Body of pancreas (tissue), 4 donors: ENCODE measurements around the gene AJM1. TPM values are rescaled to one million over a fixed set of nuclear protein-coding genes. Genes with fewer than 3 reads are reported as not detected.

Experiments
- ATAC-seq: fragments of 150-250 bp; one replicate; pipeline ENCODE4 v1.9.1; 2016
- DNase-seq, 4 donors: peaks; one replicate each; pipeline ENCODE4 v3.0.0-alpha.2; 2019
- H3K27ac ChIP-seq, 4 donors: fragments of 200-600 bp; sonication (generic); 1 replicate in 3 of 4; 2 replicates in 1 of 4; pipeline versions ENCODE4 v1.5.1 to v1.6.1; 2016 to 2019; ENCODE audit warnings: mild to moderate bottlenecking in 1 of 4, mixed read lengths in 1 of 4, moderate library complexity in 1 of 4
- H3K27me3 ChIP-seq, 2 donors: fragments of 200-600 bp; sonication (generic); one replicate each; pipeline ENCODE4 v1.6.0; 2016; ENCODE audit warnings: mild to moderate bottlenecking in 1 of 2
- H3K36me3 ChIP-seq, 2 donors: fragments of 200-600 bp; sonication (generic); replicated peaks in 1 of 2; 2 replicates each; pipeline ENCODE4 v1.5.1; 2016; ENCODE audit warnings: low read depth in 2 of 2; ENCODE audit not compliant: insufficient read depth in 1 of 2
- H3K4me1 ChIP-seq: fragments of 200-600 bp; sonication (generic); one replicate; pipeline ENCODE4 v1.6.0; 2016
- H3K4me3 ChIP-seq, 2 donors: fragments of 200-600 bp; sonication (generic); 1 replicate in 1 of 2; 2 replicates in 1 of 2; pipeline ENCODE4 v1.5.1; 2016 to 2019
- H3K9me3 ChIP-seq, 3 donors: fragments of 200-600 bp; sonication (generic); 1 replicate in 2 of 3; 2 replicates in 1 of 3; pipeline ENCODE4 v1.5.1; 2016
- POLR2A ChIP-seq, 3 donors: fragments of 450-650 bp; IDR thresholded peaks; one replicate each; pipeline ENCODE4 v1.6.1; 2016; ENCODE audit warnings: antibody characterized with exemption in 3 of 3, mild to moderate bottlenecking in 2 of 3
- WGBS, 2 donors: methylation state at CpG; one replicate each; pipeline ENCODE4 v1.1.5; 2017; 5-methylcytosine and 5-hydroxymethylcytosine counted together
- intact Hi-C: fragments of 100-400 bp; cut with DNase I; formaldehyde crosslinking; loops from one replicate; pipeline ENCODE4 v1.15.1; 2023
- microRNA-seq, 2 donors: library from miRNA; unstranded; fragments of <30 nt; microRNA quantifications; one replicate each; pipeline ENCODE4, GENCODE V29; 2016; ENCODE audit warnings: borderline number of aligned reads in 2 of 2, borderline replicate concordance in 2 of 2
- small RNA-seq: library from RNA; depleted of rRNA; stranded (forward); fragments of <200 nt; gene quantifications from one replicate; pipeline ENCODE3, GENCODE V24; 2016
- total RNA-seq, 2 donors: library from RNA; depleted of rRNA; stranded (reverse); fragments of >200 nt; gene quantifications; one replicate each; pipeline ENCODE4 v1.1.0, GENCODE V29; 2016
- TF ChIP-seq, protein P1 (sequence below), 7 experiments: fragments of 450-650 bp in 4 of 7; fragments of 200-600 bp in 3 of 7; sonication (generic) in 3 of 7; IDR thresholded peaks; one replicate each; pipeline ENCODE4 v1.5.1; 2016 to 2019; ENCODE audit warnings: antibody characterized with exemption in 7 of 7

Gene AJM1
- total RNA-seq, 2 donors from 2014 or later = 5.2 to 13.2 TPM

DNA sequence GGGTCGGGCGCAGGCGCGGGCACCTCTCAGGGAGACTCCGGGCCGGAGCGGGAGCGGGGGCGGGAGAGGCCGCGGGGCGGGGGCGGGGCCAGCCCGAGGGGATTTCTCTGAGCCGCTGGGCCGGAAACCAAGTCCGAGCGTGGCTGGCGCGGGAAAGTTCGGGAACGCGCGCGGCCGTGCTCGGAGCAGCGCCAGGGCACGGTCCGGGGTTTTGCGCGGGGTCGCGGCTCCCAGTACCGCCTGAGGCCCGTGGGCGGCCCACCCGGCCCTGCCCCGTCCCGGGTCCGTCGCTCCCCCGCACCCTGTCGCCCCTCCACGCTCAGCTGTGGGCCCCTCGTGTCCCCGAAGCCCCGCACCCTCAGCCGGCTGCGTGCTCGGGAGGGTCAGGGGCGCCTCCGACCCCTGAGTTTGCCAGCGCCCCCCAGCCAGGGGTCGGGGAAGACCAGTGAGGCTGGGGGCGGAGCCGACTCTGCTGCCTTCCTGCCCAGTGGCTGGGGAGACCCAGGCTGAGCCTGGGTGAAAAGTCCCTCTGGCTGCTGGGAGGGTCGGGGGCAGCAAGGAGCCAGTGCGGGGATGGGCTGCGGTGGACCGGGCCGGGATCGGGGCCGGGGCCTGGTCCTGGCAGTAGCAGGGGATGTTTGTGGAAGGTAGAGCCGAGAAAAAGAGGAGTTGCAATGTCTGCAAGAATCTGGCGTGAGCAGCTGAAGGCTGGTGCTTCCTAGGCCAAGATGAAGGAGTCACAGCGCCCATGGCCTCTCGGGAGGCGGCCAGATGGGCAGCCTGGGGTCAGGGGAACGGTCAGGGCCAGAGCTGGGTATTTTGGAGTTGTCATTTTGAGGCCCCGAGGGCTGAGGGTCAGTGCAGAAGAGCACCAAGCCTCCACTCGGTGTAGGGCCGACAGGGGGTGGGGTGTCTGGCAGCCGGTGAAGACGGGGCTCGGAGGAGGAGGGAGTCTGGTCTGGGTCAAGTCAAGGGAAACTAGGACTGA is 44.6 kb downstream of the AJM1 start:
- intact Hi-C loops = no loop called here
- DNase-seq = peak in 2 of 4 donors; percentile 36 to 43
- no peaks in the 10 kb centered on the region for H3K9me3 ChIP-seq
- H3K4me3 ChIP-seq = peak overlapping the region; percentile 73 to 98
- H3K27ac ChIP-seq = peak overlapping the region; percentile 43 to 87 (median 80)
- TF ChIP-seq, protein P1, sequence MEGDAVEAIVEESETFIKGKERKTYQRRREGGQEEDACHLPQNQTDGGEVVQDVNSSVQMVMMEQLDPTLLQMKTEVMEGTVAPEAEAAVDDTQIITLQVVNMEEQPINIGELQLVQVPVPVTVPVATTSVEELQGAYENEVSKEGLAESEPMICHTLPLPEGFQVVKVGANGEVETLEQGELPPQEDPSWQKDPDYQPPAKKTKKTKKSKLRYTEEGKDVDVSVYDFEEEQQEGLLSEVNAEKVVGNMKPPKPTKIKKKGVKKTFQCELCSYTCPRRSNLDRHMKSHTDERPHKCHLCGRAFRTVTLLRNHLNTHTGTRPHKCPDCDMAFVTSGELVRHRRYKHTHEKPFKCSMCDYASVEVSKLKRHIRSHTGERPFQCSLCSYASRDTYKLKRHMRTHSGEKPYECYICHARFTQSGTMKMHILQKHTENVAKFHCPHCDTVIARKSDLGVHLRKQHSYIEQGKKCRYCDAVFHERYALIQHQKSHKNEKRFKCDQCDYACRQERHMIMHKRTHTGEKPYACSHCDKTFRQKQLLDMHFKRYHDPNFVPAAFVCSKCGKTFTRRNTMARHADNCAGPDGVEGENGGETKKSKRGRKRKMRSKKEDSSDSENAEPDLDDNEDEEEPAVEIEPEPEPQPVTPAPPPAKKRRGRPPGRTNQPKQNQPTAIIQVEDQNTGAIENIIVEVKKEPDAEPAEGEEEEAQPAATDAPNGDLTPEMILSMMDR (IDR thresholded peaks at IDR 0.05) = no peak
- TF ChIP-seq POLR2A (IDR thresholded peaks at IDR 0.05) = no peak
- peaks cover 31% of the 10 kb centered on the region for H3K4me1 ChIP-seq
- 1 to 3% methylated on average over 7 to 61 of the region's 76 CpGs for WGBS, 2 donors
- peak; percentile 69 for ATAC-seq
- H3K36me3 ChIP-seq = no peaks in the 10 kb centered on the region
- no peaks in the 10 kb centered on the region for H3K27me3 ChIP-seq

DNA sequence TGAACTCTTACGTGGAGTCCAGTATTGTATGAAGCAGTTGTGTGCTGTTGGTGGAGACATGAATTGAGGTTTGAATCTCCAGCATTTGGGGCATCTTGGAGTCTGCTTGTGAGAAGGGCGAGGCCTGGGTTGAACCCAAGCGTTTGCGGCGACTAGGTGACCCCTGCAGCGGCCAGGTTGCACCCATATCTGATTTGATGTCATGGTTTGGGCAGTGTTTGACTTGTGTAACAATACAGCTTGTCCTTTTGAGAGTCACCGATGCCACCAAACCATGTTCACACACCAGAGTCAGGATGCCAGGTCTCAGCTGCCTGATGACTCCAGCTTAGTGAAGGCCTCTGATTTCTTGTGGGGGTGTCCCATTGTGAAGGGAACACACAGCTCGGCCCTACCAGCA is 46.2 kb downstream of the AJM1 start:
- Histone ChIP-seq H3K4me1 (peaks cover 26% of the 10 kb centered on the region), H3K4me3 (no peak overlapping the region), H3K9me3 (no peaks in the 10 kb centered on the region), H3K27ac (no peak overlapping the region), H3K27me3 (no peaks in the 10 kb centered on the region), H3K36me3 (no peaks in the 10 kb centered on the region)
- intact Hi-C loops = no loop called here
- TF ChIP-seq POLR2A (IDR thresholded peaks at IDR 0.05) = no peak
- TF ChIP-seq, protein P1 (IDR thresholded peaks at IDR 0.05) = no peak
- DNase-seq (no peak), ATAC-seq (no peak)
- WGBS, 2 donors = 80 to 82% methylated on average over 7 to 8 of the region's 8 CpGs

DNA sequence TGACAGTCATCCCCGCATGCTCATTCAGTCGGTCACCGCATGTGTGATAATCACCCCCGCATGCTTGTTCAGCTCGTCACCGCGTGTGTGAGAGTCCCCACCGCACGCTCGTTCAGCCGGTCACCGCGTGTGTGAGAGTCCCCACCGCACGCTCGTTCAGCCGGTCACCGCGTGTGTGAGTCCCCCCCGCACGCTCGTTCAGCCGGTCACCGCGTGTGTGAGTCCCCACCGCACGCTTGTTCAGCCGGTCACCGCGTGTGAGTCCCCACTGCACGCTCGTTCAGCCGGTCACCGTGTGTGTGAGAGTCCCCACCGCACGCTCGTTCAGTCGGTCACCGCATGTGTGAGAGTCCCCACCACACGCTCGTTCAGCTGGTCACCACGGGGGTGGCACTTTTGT is 47.6 kb downstream of the AJM1 start:
- DNase-seq = no peak
- TF ChIP-seq, protein P1 (IDR thresholded peaks at IDR 0.05) = no peak
- TF ChIP-seq POLR2A (IDR thresholded peaks at IDR 0.05) = no peak
- Histone ChIP-seq H3K36me3 (no peaks in the 10 kb centered on the region), H3K4me1 (peaks cover 26% of the 10 kb centered on the region), H3K4me3 (no peak overlapping the region), H3K27me3 (no peaks in the 10 kb centered on the region), H3K27ac (no peak overlapping the region), H3K9me3 (no peaks in the 10 kb centered on the region)
- ATAC-seq = no peak
- WGBS, 2 donors = 90 to 94% methylated on average over 37 to 39 of the region's 42 CpGs
- intact Hi-C loops = no loop called here

DNA sequence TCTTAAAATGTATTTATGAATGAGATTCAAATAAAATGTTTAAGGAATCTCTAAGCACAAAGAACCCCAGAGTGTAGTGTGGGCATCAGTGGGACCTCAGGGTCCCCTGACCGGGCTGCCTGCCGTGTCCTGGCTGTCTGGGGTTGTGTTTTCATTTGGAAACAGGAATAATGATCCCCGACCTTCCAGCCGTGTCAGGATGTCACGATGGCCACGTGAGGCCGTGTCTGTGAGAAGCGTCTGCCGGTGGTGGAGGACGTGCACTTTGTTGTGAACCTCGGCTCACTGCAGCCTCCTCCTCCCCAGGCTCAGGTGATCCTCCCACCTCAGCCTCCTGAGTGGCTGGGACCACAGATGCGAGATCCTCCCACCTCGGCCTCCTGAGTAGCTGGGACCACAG is 48.4 kb downstream of the AJM1 start:
- no peak for ATAC-seq
- no peak for DNase-seq
- intact Hi-C loops = no loop called here
- WGBS, 2 donors = 75 to 86% methylated on average over 5 to 13 of the region's 13 CpGs
- TF ChIP-seq POLR2A (IDR thresholded peaks at IDR 0.05) = no peak
- TF ChIP-seq, protein P1 (IDR thresholded peaks at IDR 0.05) = no peak
- no peaks in the 10 kb centered on the region for H3K9me3 ChIP-seq
- no peak overlapping the region for H3K27ac ChIP-seq
- H3K4me1 ChIP-seq = peaks cover 18% of the 10 kb centered on the region
- H3K4me3 ChIP-seq = no peak overlapping the region
- H3K36me3 ChIP-seq = no peaks in the 10 kb centered on the region
- H3K27me3 ChIP-seq = no peaks in the 10 kb centered on the region

Small RNA genes lying within 50 kb of the gene (microRNA-seq; reads per million reads assigned to microRNA genes)
- gene MIR4292 = 0 reads per million in 2 donors
- gene MIR4479 = 0.45 to 1.9 reads per million in 2 donors

Small RNA genes lying within 50 kb of the gene (small RNA-seq; reads per million reads assigned to genes)
- gene AL355987.2 = not detected
- not detected for gene MIR4292
- not detected for gene MIR4479

Other genes starting within 250 kb of the AJM1 start
- 10 to 100 TPM; 14.8 to 47.0 TPM for gene EGFL7, start 179.6 kb upstream of the AJM1 start, total RNA-seq
- gene AGPAT2, start 155.0 kb upstream of the AJM1 start, total RNA-seq = 100 to 1,000 TPM in 1 of 2 donors, 10 to 100 TPM in 1; 94.2 to 275 TPM
- 10 to 100 TPM in 1 of 2 donors, 1 to 10 TPM in 1; 2.0 to 25.7 TPM for gene DIPK1B, start 129.9 kb upstream of the AJM1 start, total RNA-seq
- gene LCN10, start 99.5 kb upstream of the AJM1 start, total RNA-seq = 1 to 10 TPM in 1 of 2 donors, under 1 TPM in 1; 0.78 to 4.6 TPM
- not detected for gene LCN6, start 94.0 kb upstream of the AJM1 start, total RNA-seq
- gene LCN8, start 84.2 kb upstream of the AJM1 start, total RNA-seq = not detected
- gene LCN15, start 78.0 kb upstream of the AJM1 start, total RNA-seq = not detected
- 10 to 100 TPM; 45.1 to 52.1 TPM for gene TMEM141, start 51.1 kb upstream of the AJM1 start, total RNA-seq
- 10 to 100 TPM in 1 of 2 donors, 1 to 10 TPM in 1; 3.3 to 14.5 TPM for gene CCDC183, start 46.1 kb upstream of the AJM1 start, total RNA-seq
- gene RABL6, start 34.5 kb upstream of the AJM1 start, total RNA-seq = 10 to 100 TPM; 69.8 to 72.8 TPM
- gene PHPT1, start 6.9 kb downstream of the AJM1 start, total RNA-seq = 10 to 100 TPM; 60.6 to 65.6 TPM
- 10 to 100 TPM in 1 of 2 donors, 1 to 10 TPM in 1; 6.5 to 25.7 TPM for gene MAMDC4, start 9.9 kb downstream of the AJM1 start, total RNA-seq
- 100 to 1,000 TPM; 196 to 238 TPM for gene EDF1, start 23.8 kb downstream of the AJM1 start, total RNA-seq
- 10 to 100 TPM in 1 of 2 donors, 1 to 10 TPM in 1; 5.2 to 30.7 TPM for gene TRAF2, start 44.0 kb downstream of the AJM1 start, total RNA-seq
- 100 to 1,000 TPM; 156 to 161 TPM for gene FBXW5, start 102.3 kb downstream of the AJM1 start, total RNA-seq
- gene C8G, start 102.8 kb downstream of the AJM1 start, total RNA-seq = not detected
- 1 to 10 TPM; 1.3 to 4.9 TPM for gene LCN12, start 109.8 kb downstream of the AJM1 start, total RNA-seq
- gene PTGDS, start 135.0 kb downstream of the AJM1 start, total RNA-seq = 10 to 100 TPM; 17.8 to 48.0 TPM
- not detected for gene LCNL1, start 140.5 kb downstream of the AJM1 start, total RNA-seq
- gene PAXX, start 149.9 kb downstream of the AJM1 start, total RNA-seq = 10 to 100 TPM; 34.0 to 97.2 TPM
- gene CLIC3, start 154.1 kb downstream of the AJM1 start, total RNA-seq = 1 to 10 TPM in 1 of 2 donors, not detected in 1; 2.0 TPM
- gene ABCA2, start 185.8 kb downstream of the AJM1 start, total RNA-seq = 10 to 100 TPM; 28.7 to 29.6 TPM
- gene FUT7, start 189.6 kb downstream of the AJM1 start, total RNA-seq = not detected
- 100 to 1,000 TPM in 1 of 2 donors, 10 to 100 TPM in 1; 72.1 to 105 TPM for gene NPDC1, start 203.7 kb downstream of the AJM1 start, total RNA-seq
- gene ENTPD2, start 211.6 kb downstream of the AJM1 start, total RNA-seq = 1 to 10 TPM; 1.3 to 1.6 TPM
- under 1 TPM; 0.66 to 0.78 TPM for gene SAPCD2, start 228.1 kb downstream of the AJM1 start, total RNA-seq
- 1 to 10 TPM; 7.8 to 8.2 TPM for gene UAP1L1, start 235.0 kb downstream of the AJM1 start, total RNA-seq
- 10 to 100 TPM; 32.6 to 34.2 TPM for gene MAN1B1, start 244.5 kb downstream of the AJM1 start, total RNA-seq